Ammon's horn (tissue), 1 donor: Measurements from ENCODE around the gene NKX2-4.
"Not testable (repeated sequence)": the region's sequence is repeated elsewhere in the genome, so short reads cannot be mapped to it uniquely, and the experiment has no call there.

Experiments used
- DNase-seq: peaks from one replicate; pipeline ENCODE4 v3.0.0-alpha.2; 2016; ENCODE audit warnings: low spot score

Gene NKX2-4

GRCh38 chr20:21393816-21394519 is 3.4 kb downstream of the NKX2-4 start:
- DNase-seq = no peak

GRCh38 chr20:21393166-21393565 is 4.2 kb downstream of the NKX2-4 start:
- no peak for DNase-seq

GRCh38 chr20:21391972-21392352 is 5.4 kb downstream of the NKX2-4 start:
- DNase-seq = no peak

- DNase-seq = no peak
These were observed 5.9 kb downstream of the NKX2-4 start for GRCh38 chr20:21391185-21391971.

- DNase-seq = no peak
These were observed 6.6 kb downstream of the NKX2-4 start for GRCh38 chr20:21390768-21391167.

- DNase-seq = no peak
These were observed 8.0 kb downstream of the NKX2-4 start for GRCh38 chr20:21389368-21389767.

- no peak for DNase-seq
These were observed 8.8 kb downstream of the NKX2-4 start for GRCh38 chr20:21388566-21388965.

- no peak for DNase-seq
These were observed 9.8 kb downstream of the NKX2-4 start for GRCh38 chr20:21387528-21387927.

GRCh38 chr20:21386111-21386510 is 11.2 kb downstream of the NKX2-4 start:
- no peak for DNase-seq

- no peak for DNase-seq
These were observed 12.9 kb downstream of the NKX2-4 start for GRCh38 chr20:21384308-21384892.

GRCh38 chr20:21381619-21382018 is 15.7 kb downstream of the NKX2-4 start:
- DNase-seq = no peak

- no peak for DNase-seq
These were observed 16.6 kb downstream of the NKX2-4 start for GRCh38 chr20:21380711-21381110.

- no peak for DNase-seq
These were observed 19.1 kb downstream of the NKX2-4 start for GRCh38 chr20:21378259-21378658.

GRCh38 chr20:21377701-21378100 is 19.6 kb downstream of the NKX2-4 start:
- DNase-seq = no peak

GRCh38 chr20:21376626-21377025 is 20.7 kb downstream of the NKX2-4 start:
- no peak for DNase-seq

GRCh38 chr20:21373436-21373835 is 23.9 kb downstream of the NKX2-4 start:
- DNase-seq = no peak

GRCh38 chr20:21372016-21372415 is 25.3 kb downstream of the NKX2-4 start:
- no peak for DNase-seq

- DNase-seq = no peak
These were observed 26.1 kb downstream of the NKX2-4 start for GRCh38 chr20:21371193-21371592.

- no peak for DNase-seq
These were observed 28.5 kb downstream of the NKX2-4 start for GRCh38 chr20:21368791-21369190.

- not testable (repeated sequence) for DNase-seq
These were observed 31.1 kb downstream of the NKX2-4 start for GRCh38 chr20:21366273-21366672.

- DNase-seq = no peak
These were observed 31.6 kb downstream of the NKX2-4 start for GRCh38 chr20:21365771-21366170.

- DNase-seq = no peak
These were observed 32.9 kb downstream of the NKX2-4 start for GRCh38 chr20:21364413-21364812.

GRCh38 chr20:21361266-21361665 is 36.1 kb downstream of the NKX2-4 start:
- no peak for DNase-seq
